Measurements from ENCODE around the gene PCYT2.
A peak's percentile ranks its signal among the peaks of the same experiment; 100 is the strongest.

Gene PCYT2

GRCh38 chr17:81913394-81914102, 2.3 kb upstream of the PCYT2 start:
- Mint-ChIP-seq H3K27ac (no peak overlapping the region), H3K36me3 (peaks cover 7% of the 10 kb centered on the region), H3K9me3 (no peaks in the 10 kb centered on the region), H3K4me3 (no peak overlapping the region), H3K27me3 (no peaks in the 10 kb centered on the region), H3K4me1 (peaks cover 27% of the 10 kb centered on the region)

- no peaks in the 10 kb centered on the region for H3K9me3 Mint-ChIP-seq
- no peak overlapping the region for H3K27ac Mint-ChIP-seq
- no peaks in the 10 kb centered on the region for H3K27me3 Mint-ChIP-seq
- H3K4me1 Mint-ChIP-seq: peaks cover 23% of the 10 kb centered on the region
- peak overlapping the region; percentile 39 for H3K4me3 Mint-ChIP-seq
- peaks cover 7% of the 10 kb centered on the region for H3K36me3 Mint-ChIP-seq
These were observed 1.5 kb upstream of the PCYT2 start for GRCh38 chr17:81912441-81913309.

DNA sequence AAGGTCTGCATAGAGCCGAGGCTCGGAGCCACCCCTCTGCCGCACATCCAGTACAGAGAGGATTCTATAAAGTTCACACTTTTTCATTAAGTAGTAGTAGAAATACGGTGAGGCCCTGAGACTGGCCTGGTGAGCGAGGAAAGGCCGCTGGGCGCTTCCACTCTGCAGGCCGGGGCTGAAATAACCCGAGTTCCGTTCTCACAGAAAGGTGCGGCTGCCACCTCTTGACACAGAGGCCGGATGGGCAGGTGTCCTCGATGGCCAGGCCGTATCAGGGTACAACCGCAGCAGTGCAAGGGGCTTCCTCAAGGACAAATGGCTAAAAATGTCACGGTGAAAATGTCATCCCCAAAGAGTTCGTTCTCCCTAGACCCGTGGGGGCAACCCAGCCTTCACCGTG, 770 bp upstream of the PCYT2 start:
- peak overlapping the region; percentile 59 for H3K4me3 Mint-ChIP-seq
- no peak overlapping the region for H3K27ac Mint-ChIP-seq
- no peaks in the 10 kb centered on the region for H3K27me3 Mint-ChIP-seq
- peaks cover 18% of the 10 kb centered on the region for H3K4me1 Mint-ChIP-seq
- peaks cover 7% of the 10 kb centered on the region for H3K36me3 Mint-ChIP-seq
- H3K9me3 Mint-ChIP-seq: no peaks in the 10 kb centered on the region

DNA sequence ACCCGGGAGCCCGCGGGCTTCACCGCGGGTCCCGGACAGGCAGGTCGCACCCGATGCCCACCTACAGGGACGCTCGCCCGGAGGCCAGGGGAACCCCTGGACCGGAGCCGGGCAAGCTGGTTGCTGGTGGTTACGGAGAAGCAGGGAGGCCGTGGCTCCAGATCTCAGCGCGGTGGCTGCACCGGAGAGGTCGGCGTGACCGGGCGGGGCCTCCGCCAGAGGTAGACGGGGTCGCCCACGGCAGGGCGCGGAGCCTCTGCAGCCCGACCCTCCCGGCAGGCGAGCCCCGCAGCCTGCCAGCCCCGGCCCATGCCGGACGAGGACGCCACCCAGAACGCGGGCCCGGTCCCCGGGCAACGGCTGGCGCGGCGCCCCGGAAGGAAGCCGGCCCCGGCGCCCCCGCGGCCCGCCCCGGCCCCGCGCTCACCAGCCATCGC, 341 bp downstream of the PCYT2 start:
- Mint-ChIP-seq H3K36me3 (peaks cover 7% of the 10 kb centered on the region), H3K27ac (no peak overlapping the region), H3K4me1 (peaks cover 8% of the 10 kb centered on the region), H3K9me3 (no peaks in the 10 kb centered on the region), H3K4me3 (peak overlapping the region; percentile 81), H3K27me3 (no peaks in the 10 kb centered on the region)

DNA sequence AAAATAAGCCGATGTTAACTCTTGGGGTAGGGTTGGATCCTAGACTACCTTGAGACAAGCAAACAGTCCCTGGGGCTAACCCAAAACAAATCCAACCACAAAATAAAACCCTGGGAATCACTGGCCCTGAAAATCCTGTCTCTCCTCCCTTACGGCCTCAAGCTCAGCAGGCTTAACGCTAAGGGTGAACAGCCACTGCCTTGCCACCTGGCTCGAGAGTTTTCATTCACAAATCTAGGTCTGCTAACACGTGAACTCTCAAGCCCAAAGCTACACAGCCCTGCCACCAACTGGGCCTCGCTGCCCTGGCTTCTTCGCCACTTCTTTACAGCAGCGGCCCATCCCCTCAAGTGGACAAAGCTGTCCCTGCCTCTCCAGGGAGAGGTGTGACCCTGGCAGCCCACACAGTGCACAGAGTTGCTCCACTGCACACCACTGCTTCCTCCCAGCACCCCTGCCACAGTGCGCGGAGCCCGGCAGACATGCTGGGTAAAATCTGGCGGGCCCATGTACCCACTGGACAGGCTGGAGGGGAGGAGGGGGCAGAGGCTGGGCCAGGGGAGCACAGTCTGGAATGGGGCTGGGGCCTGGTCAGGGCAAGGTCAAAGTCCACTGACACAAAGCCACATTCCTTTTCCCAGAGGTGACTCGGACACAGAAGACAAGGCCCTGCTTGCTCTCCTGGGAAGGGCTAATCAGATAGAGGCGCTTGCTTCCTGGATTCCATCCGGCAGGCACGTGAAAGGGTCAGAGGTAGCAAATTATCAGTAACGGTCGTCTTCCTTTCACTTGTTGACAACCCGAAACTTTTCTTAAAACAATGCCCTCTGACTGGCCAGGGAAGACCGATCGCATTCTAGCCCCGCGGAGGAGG, 996 bp downstream of the PCYT2 start:
- H3K36me3 Mint-ChIP-seq: peaks cover 7% of the 10 kb centered on the region

DNA sequence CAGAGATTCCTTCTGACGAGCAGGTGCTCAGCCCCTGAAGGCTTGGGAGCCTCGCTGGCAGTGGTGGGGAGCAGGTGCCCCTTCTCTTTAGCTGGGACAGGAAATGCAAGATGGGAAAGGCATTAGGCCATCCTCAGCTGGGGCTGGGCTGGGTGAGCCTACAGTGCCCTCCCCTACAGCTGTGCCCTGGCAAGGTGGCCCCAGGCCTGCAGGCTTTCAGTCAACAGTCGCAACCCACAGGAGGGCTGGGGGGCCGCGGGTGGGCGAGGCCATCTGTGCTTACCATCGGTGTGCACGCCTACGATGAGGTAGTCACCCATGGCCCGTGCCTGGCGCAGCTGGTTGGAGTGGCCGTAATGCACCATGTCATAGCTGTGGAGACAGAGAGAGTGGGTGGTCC, 2.0 kb downstream of the PCYT2 start:
- no peaks in the 10 kb centered on the region for H3K4me1 Mint-ChIP-seq

More for the DNA sequence above, 996 bp downstream of the PCYT2 start:
- H3K4me1 Mint-ChIP-seq: peaks cover 5% of the 10 kb centered on the region
- H3K4me3 Mint-ChIP-seq: peak overlapping the region; percentile 81
- H3K27ac Mint-ChIP-seq: no peak overlapping the region
- no peaks in the 10 kb centered on the region for H3K27me3 Mint-ChIP-seq
- H3K9me3 Mint-ChIP-seq: no peaks in the 10 kb centered on the region

GRCh38 chr17:81908793-81909192, 2.4 kb downstream of the PCYT2 start:
- no peaks in the 10 kb centered on the region for H3K9me3 Mint-ChIP-seq
- H3K36me3 Mint-ChIP-seq: peaks cover 7% of the 10 kb centered on the region
- no peaks in the 10 kb centered on the region for H3K4me1 Mint-ChIP-seq
- no peak overlapping the region for H3K4me3 Mint-ChIP-seq
- no peaks in the 10 kb centered on the region for H3K27me3 Mint-ChIP-seq
- H3K27ac Mint-ChIP-seq: no peak overlapping the region

More for the DNA sequence above, 2.0 kb downstream of the PCYT2 start:
- peaks cover 7% of the 10 kb centered on the region for H3K36me3 Mint-ChIP-seq
- H3K27ac Mint-ChIP-seq: no peak overlapping the region
- H3K9me3 Mint-ChIP-seq: no peaks in the 10 kb centered on the region
- H3K27me3 Mint-ChIP-seq: no peaks in the 10 kb centered on the region
- no peak overlapping the region for H3K4me3 Mint-ChIP-seq

DNA sequence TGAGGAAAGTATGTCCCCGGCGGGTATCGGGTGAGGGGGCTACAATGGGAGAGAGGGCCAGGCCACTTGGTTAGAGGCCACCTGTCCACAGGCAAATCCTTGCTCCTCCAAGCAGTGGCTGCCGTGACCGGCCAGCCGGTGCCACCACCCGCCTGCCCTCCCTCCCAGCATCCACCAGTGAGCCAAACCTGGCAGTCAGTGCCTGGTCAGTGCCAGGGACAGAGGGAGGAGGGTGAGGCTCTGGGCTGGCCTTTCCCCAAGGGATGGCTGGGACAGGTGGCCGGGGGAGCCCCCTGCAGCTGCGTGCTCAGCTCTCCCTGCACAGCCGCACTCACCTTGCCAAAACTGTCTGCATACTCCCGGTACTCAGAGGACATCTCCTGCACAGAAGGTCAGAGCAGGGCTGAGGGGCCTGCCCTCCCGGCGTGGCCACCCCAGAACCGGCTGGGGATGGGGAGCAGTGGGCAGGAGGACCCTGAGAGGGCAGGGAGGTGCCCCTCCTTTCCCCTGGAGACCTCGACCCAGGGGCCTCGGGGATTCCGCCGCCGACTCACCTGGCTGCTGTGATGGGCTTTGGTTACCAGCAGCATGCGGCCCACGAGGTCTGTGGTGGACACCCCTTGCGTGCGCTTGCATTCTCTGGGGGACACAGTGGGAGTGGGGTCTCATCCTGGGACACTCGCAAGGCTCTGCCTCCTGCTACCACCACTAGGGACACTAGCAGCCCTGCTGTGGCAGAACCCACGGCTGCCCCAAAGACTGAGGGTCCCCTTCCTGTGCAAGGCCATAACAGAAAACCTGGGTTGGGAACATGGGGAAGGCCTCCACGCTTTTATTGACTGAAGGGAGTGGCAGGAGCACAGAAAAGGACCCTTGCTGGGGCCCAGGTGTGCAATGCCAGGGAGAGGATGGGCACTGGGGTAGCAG, 3.7 kb downstream of the PCYT2 start:
- no peaks in the 10 kb centered on the region for H3K36me3 Mint-ChIP-seq
- no peaks in the 10 kb centered on the region for H3K9me3 Mint-ChIP-seq
- no peak overlapping the region for H3K27ac Mint-ChIP-seq
- no peak overlapping the region for H3K4me3 Mint-ChIP-seq
- no peaks in the 10 kb centered on the region for H3K27me3 Mint-ChIP-seq
- no peaks in the 10 kb centered on the region for H3K4me1 Mint-ChIP-seq

DNA sequence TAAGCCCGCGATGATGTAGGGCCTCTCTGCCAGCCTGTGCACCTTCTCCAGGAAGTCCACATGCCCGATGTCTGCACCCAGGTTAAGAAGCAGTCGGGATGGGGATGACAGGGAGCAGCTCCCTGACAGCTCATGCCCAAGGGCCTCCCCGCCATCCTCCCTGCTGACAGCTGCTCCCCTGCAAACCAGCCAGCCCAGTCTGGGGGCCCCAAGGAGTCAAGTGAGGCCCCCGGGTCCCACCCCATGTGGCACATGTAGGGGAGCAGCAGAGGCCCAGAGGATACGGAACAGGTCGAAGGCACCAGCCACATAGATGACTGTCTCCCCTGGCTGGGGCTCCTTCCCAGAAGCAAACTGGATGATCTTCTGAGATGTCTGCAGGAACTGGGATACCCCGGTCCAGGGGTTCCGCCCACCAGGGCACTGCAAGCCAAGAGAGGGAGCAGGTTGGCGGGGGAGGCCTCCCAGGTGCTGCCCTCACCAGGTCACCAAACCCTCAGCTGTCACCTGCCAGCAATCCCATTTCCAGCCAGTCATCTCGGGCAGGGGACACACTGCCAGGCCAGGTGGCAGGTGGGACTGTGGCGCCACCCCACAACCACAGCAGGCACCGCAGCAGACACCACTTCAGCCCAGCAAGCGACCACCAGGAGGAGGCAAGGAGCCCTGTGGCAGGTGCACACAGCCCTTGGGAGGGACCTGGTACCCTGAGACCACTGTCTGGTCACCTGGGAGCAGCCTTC, 4.6 kb downstream of the PCYT2 start:
- Mint-ChIP-seq H3K9me3 (no peaks in the 10 kb centered on the region), H3K4me3 (no peak overlapping the region), H3K27me3 (no peaks in the 10 kb centered on the region), H3K27ac (no peak overlapping the region), H3K4me1 (no peaks in the 10 kb centered on the region), H3K36me3 (no peaks in the 10 kb centered on the region)

- H3K4me3 Mint-ChIP-seq: no peak overlapping the region
- no peaks in the 10 kb centered on the region for H3K9me3 Mint-ChIP-seq
- H3K36me3 Mint-ChIP-seq: no peaks in the 10 kb centered on the region
- peaks cover 3% of the 10 kb centered on the region for H3K27me3 Mint-ChIP-seq
- no peak overlapping the region for H3K27ac Mint-ChIP-seq
- peaks cover 3% of the 10 kb centered on the region for H3K4me1 Mint-ChIP-seq
These were observed 5.2 kb downstream of the PCYT2 start for GRCh38 chr17:81905993-81906392.

- Mint-ChIP-seq H3K27ac (no peak overlapping the region), H3K4me3 (no peak overlapping the region), H3K27me3 (peaks cover 6% of the 10 kb centered on the region), H3K4me1 (peaks cover 7% of the 10 kb centered on the region), H3K36me3 (peaks cover 2% of the 10 kb centered on the region), H3K9me3 (no peaks in the 10 kb centered on the region)
These were observed 5.7 kb downstream of the PCYT2 start for GRCh38 chr17:81905424-81905875.

DNA sequence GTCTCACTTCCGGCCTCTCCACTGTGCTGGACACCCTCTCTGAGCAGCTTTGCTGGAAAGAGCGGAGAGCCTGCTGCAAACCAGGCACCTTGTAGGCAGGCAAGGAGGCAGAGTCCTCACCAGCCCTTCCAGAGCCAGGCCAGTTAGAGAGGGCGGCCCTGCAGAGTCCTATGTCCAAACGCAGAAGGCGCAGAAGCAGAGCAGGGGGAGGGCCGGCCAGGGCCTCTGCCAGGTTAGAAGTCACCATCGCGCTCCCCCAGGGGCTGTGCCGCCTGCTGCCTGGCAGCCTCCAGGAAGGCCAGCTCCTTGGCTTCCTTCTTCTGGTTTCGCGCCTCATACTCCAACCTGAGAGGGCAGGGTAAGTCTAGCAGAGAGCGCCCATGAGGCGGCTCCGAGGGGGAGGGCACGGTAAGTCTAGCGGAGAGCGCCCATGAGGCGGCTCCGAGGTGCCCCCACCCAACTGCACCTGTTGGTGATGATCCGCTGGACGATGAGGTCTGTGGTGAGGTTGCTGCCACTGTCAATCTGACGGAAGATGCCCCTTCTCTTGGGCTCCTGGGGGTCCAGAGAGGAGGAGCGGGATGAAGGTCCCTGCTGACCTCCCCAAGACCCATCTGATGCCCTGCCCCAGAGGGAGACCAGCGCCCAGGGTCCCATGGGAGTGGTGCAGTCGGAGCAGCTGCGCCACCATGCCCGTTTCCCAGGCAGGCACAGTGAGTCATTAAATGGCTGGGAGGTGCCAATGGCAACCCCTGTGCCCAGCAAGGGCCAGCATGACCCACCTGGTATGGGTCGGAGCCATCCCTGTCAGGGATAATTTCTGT, 6.4 kb downstream of the PCYT2 start:
- Mint-ChIP-seq H3K4me1 (peaks cover 7% of the 10 kb centered on the region), H3K27me3 (peaks cover 7% of the 10 kb centered on the region), H3K27ac (no peak overlapping the region), H3K9me3 (no peaks in the 10 kb centered on the region), H3K36me3 (peaks cover 7% of the 10 kb centered on the region), H3K4me3 (no peak overlapping the region)

DNA sequence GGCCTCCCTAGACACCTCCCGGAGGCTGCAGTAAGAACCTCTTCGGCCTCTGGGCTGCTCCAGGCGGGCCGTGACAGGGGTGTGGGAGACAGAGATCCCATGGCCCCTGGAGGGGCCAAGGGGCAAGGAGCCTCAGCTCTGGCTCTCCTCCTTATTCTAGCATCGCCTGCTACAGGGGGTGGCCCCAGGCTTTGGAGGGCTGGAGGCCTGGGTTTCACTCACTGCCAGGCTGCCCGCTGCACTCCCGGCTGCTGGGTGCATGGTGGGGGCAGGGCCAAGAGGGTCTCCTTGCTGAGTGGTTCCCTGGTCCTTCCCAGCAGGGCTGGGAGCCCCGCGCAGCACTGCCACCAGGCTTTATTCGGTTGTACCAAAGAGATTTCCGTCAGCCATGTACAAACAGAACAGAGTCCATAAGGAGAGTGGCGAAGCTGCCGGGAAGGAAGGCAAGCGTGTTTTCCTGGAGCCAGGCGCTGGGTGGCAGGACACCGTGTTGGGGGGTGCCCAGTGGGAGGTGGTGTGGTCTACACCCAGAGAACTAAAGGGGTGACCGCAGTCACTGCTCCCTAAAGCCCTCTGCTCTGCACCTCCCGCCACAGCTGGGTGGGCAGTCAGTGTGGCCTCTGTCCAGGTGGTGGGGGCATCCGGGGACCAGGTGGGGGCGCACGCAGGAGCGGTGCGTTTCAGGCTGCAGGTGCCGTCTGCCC, 7.2 kb downstream of the PCYT2 start:
- Mint-ChIP-seq H3K36me3 (peaks cover 7% of the 10 kb centered on the region), H3K27ac (no peak overlapping the region), H3K4me1 (peaks cover 7% of the 10 kb centered on the region), H3K9me3 (no peaks in the 10 kb centered on the region), H3K4me3 (no peak overlapping the region), H3K27me3 (peaks cover 7% of the 10 kb centered on the region)
